ENCODE measurements around the gene TNFSF15.

DNA sequence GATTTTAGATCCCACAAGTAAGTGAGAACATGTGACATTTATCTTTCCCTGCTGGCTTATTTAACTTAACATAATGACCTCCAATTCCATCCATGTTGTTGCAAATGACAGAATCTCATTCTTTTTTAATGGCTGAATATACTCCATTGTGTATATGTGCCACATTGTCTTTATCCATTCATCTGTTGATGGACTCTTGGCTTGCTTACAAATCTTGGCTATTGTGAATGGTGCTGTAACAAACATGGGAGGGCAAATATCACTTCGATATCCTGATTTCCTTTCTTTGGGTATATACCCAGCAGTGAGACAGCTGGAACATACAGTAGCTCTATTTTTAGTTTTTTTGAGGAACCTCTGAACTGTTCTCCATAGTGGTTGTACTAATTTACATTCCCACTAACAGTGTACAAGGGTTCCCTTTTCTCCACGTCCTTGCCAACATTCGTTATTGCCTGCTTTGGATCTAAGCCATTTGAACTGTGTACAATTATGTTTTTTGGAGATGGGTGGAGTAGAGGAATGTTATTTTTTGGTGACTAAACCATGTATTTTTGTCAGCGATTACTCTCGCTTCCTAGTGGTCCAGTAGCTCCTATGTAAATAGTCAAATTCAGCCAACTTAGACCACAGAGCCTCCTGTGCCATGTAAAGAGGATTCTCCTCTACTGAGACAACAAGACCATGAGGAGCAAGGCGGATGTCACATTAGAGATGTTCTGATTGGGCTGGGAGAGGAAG, 60.6 kb downstream of the TNFSF15 start:
- TF ChIP-seq FOXM1 (IDR thresholded peaks at IDR 0.05; ENCODE audit: borderline replicate concordance) (no peak), SP1 (IDR thresholded peaks at IDR 0.05) (no peak)
- TF ChIP-seq, protein P1, sequence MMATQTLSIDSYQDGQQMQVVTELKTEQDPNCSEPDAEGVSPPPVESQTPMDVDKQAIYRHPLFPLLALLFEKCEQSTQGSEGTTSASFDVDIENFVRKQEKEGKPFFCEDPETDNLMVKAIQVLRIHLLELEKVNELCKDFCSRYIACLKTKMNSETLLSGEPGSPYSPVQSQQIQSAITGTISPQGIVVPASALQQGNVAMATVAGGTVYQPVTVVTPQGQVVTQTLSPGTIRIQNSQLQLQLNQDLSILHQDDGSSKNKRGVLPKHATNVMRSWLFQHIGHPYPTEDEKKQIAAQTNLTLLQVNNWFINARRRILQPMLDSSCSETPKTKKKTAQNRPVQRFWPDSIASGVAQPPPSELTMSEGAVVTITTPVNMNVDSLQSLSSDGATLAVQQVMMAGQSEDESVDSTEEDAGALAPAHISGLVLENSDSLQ (IDR thresholded peaks at IDR 0.05) = no peak
